GM21447 (cell line): ENCODE data around the gene SPATS2.

Source experiments
- ATAC-seq: cut with Tn5 transposase; IDR thresholded peaks from one replicate; pipeline ENCODE4 v1.9.1; 2021; ENCODE audit not compliant: unreplicated experiment

Gene SPATS2

DNA sequence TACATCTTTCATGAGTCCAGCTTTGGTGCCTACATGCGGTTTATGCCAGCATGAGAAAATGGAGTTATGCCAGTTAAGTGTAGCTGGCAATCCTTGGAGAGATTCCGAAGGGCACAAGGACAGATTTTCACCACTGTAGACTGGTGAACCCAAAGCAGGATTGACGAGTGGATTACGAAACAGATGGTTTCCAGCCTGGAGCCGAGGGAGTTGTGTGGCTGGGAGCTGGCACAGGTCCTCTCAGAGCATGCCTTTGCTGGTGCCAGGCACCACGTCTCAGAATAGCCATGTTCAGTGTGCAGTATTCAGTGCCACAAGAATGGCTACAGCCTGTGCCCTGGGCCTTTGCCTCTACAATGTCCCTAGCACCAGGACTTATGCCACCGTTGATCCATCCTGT, 184.8 kb downstream of the SPATS2 start:
- ATAC-seq: no peak

DNA sequence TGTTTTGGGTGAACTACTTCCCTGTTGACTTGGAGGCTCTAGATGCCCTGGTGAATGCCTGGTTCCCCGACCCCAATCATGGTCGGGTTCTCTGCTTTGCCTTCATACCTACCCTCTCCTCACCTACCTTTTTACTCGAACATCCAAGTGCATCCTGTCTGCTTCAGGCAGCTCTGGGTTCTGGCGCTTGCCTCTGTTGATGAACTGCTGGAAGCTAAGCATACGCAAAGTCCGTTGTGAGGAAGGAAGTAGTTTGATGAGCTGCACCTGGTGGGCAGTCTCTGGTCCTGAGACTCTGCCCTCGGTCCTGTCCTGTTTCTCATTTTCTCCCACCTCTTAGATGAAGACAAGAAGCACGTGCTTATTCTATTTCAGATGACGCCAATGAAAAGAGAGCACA, 185.2 kb downstream of the SPATS2 start:
- ATAC-seq: no peak

DNA sequence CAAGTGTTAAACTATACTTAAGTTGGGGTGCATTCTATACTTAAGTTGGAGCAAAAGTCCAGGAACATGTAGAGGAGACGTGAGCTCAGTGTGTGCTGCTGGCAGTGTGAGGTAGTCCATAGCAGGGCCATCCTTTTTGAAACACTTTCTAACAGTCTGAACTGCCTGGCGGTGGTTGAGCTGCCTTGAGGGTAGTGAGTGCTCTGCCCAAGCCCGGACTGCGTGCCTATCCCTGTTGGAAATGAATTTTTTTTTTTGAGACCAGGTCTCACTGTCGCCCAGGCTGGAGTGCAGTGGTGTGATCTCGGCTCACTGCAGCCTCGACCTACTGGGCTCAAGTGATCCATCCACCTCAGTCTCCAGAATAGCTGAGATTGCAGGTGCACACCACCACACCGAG, 185.6 kb downstream of the SPATS2 start:
- no peak for ATAC-seq

DNA sequence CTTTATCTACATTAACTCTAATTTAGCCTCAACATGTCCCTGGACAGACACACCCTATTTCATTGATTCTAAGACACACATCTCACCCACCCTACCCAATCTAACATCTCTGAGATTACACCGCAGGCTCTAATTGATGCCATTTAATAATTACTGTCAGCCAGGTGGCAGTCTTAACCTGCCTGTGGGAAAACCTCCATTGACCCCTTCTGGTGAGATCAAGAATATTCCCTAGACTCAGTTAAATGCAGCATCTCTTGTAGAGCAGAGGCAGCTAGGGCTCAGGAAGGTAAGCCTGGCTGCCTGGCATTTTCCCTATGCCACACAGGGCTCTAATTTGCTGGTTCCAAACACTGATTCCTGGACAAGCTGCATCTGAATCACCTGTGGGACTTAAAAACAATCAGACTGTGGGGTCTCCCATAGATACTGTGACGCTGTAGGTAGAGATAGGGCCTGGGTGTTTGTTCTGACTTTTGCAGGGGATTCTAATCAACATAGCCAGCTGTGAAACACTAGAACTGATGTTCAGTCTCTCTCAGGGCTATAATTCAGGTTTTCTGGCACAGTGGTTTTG, 186.3 kb downstream of the SPATS2 start:
- ATAC-seq: no peak

DNA sequence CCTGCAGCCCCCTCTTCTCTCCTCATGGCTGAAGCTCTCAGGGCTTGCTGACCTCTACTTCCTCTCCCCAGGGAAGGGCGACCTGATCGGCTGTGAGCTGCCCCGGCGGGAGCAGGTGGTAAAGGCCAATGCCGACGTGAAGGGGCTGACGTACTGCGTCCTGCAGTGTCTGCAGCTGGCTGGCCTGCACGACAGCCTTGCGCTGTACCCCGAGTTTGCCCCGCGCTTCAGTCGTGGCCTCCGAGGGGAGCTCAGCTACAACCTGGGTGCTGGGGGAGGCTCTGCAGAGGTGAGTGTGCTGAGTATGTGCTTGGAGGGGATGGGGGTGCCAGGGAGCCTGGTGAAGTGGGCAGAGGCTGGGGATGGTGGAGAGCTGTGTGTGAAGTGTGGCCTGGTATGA, 187.0 kb downstream of the SPATS2 start:
- no peak for ATAC-seq

DNA sequence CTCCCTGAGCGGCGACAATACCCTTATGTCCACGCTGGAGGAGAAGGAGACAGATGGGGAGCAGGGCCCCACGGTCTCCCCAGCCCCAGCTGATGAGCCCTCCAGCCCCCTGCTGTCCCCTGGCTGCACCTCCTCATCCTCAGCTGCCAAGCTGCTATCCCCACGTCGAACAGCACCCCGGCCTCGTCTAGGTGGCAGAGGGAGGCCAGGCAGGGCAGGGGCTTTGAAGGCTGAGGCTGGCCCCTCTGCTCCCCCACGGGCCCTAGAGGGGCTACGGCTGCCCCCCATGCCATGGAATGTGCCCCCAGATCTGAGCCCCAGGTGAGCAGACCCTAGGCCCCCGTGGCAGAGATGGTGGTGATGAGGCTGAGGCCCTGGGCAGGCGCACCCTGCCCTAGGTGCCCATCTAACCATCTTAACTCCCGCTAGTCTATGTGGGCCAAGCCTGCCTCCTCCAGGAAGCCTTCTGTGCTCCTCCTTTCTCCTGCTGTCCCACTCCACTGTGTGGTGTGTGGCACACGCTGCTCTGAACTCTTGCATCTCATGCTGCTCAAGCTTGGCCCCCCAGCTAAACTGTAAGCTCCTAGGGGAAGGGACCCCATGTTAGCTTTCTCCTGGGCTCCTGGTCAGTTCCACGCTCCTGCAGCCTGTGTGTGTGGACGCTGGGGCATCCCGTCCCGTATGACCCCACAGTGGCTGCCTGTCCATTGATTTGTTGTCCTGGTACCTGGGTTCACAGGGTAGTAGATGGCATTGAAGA, 188.5 kb downstream of the SPATS2 start:
- ATAC-seq: no peak

DNA sequence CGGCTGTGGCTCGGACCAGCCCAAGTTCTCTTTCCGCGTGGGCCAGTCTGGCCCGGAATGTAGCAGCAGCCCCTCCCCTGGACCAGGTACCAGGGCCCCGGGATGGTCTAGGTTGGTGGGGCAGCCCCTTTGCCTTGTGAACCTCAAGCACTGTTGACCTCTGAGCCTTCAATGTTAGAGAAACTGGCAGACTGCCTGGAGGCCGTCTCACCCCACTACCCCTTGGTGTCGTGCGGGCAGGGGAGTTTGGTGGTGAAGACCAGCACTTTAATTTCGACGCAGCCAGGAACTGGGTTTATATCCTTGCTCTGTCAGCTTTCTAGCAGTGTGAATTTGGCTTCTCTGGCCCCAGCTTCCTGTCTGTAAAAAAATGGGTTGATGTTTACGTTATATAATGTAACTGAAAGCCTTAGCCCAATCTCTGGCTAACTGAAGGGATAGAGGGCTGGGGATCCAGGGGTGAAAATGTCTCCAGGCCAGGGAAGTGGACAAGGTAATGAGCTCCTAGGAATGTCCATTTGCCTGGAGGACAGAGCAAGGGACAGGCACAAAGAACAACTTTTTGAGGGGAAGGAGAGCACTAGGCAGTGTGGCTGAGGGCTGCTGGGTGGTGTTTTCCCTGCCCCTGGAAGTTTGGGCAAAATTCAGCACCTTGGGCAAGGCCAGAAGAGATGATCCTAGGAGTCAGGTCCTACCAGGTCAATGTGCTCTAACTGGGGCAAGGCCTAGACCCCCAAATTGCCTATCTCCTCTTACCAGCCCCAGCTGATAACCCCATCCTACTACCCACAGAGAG, 189.3 kb downstream of the SPATS2 start:
- ATAC-seq: no peak

DNA sequence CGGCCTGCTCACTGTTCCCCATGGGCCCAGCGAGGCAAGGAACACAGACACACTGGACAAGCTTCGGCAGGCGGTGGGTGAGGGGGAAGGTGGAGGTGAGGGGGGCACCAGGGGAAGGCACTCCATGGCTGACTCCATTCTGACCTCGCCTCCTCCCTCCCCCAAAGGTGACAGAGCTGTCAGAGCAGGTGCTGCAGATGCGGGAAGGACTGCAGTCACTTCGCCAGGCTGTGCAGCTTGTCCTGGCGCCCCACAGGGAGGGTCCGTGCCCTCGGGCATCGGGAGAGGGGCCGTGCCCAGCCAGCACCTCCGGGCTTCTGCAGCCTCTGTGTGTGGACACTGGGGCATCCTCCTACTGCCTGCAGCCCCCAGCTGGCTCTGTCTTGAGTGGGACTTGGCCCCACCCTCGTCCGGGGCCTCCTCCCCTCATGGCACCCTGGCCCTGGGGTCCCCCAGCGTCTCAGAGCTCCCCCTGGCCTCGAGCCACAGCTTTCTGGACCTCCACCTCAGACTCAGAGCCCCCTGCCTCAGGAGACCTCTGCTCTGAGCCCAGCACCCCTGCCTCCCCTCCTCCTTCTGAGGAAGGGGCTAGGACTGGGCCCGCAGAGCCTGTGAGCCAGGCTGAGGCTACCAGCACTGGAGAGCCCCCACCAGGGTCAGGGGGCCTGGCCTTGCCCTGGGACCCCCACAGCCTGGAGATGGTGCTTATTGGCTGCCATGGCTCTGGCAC, 190.1 kb downstream of the SPATS2 start:
- no peak for ATAC-seq

DNA sequence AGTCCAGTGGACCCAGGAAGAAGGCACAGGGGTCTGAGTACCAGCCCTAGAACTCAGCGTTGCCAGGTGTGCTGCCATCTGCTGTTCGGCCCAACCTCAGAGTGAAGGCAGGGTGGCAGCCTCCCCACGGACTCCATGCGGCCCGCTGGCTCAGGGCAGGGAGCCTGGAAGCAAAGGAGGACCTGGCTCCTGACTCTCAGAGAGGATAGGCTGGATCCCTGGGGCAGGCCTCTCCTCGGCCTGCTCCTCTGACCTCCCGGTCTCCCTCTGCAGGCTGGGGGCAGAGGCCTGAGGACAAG, 190.6 kb downstream of the SPATS2 start:
- ATAC-seq: no peak

DNA sequence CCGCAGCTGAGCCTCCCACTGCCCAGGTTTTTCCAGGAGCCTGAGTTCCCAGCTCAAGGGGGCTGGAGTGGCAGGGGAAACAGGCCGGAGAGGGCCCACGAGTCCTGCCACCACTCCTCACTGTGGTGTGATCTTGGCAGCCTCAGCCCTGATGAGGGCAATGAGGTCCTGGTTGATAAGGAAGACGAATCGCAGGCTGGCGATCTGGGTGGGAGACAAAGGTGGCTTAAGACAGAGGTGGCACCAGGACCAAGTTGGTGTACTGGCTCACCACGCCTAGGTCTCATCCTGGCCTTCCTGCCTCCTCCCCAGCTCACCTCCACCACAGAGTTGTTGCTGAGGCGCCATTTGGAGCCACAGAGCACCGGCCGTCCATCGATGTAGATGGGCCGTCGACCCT, 191.3 kb downstream of the SPATS2 start:
- ATAC-seq: no peak

DNA sequence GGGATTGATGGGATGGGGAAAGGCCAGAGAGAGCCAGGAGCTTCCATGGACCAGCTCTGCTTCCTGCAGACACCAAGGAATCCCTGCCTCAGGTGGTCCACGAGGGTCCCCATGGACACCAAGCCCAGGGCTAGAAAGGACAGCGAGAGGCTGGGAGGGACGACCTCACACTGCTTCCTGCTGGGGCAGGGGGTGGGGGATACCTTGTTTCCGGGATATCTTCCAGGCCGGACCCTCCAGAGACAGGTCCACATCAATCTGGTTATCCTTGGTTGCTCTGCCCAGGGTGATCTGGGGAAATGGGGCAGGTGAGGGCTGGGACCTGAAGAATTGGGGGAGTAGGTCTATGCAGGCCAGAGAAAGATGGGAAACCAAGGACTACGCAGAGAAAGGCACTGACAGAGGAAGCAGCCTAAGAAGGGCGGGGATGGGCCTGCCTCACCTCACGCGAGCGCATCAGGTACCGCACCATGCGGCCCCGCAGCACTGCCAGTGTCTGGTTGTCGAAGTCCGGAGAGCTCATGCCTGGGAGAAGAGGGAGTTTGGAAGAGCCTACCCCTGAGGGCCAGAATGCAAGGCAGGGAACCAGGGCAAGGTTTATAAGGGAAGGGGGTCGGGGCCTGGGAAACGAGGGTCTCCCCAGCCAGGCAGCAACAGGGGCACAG, 191.9 kb downstream of the SPATS2 start:
- no peak for ATAC-seq

DNA sequence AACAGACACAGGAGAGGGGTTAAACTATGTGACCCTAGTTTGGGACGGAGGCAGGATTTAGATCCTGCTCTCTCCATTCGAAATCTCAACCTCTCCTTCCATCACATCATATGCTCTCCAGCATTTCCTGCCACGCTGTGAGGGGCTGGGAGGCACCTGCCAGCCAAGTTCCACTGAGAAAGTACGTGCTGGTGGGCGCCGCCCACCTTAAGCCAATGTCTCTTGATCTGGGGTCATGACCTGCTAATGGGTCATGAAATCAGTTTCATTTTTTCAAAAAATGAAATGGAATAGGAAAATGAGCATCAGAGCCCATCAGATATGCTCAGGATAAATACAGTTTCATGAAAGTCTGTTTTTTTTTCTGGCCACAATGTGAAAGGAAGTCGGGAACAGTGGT, 193.4 kb downstream of the SPATS2 start:
- no peak for ATAC-seq

DNA sequence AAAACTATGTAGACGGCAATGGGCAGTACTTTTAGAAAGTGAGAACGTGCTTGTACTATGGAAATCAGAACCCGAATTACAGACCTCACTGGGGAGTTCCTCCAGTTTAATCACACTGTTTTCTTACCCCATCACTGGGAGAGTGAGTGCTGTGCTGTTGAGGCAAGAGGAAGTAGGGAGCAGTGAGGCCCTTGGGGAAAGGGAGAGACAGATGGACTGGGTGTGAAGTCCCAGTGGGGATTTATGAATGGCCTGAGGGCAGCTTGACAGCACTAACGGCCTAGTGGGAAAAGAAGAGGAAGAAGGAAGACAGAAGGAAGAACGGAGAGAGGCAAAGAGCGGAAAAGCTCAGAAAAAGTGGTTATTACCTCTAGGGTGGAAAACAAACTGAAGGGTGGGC, 195.0 kb downstream of the SPATS2 start:
- no peak for ATAC-seq

DNA sequence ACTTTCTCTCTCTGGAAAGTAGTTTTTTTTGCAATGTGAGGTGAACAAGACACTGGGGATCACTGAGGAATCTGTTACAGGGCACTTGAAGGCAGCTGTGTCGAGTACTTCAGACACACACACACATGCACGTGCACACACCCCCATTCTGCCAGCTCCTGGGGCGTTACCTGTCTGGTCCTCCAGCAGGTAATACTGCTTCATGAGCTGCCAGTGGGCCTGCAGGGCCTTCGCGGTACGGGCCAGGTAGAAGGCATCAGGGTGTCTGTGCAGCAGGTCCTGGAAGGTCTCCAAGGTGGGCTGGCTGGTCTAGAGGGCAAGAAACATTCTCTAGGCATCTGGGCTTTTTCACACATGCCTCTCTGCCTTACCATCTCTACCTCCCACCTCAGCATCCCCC, 195.6 kb downstream of the SPATS2 start:
- no peak for ATAC-seq

DNA sequence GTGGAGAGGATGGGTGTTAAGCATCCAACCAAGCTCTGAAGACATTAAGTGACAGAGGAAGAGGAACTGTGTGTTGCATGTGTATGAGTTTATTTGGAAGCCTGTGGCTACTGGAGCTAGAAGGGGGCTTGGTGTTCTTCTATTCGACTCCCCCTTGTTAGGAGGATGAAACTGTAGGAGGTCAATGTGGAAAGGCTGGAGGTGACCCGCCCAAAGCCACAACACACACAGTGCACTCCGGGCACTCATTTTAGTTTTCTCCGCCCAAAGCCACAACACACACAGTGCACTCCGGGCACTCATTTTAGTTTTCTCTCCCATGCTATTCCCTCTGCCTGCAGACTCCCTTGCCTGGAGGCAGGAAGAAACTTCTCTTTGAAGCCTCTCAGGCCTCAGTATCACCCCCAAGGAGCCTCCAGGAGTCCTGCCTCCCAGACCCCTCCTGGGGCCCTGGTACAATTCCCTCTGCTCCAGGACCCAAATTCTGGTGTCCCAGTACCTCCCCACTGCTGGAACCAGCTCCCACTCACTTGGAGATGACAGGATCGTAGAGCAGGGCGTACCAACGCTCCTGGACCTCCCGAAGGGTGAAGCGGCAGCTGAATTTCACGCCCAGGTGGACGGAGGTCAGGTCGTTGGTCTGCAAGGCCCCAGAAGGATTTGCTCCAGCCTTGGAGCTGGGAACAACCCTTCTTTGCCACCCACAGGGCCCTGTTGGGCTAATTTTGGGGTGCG, 196.9 kb downstream of the SPATS2 start:
- no peak for ATAC-seq

DNA sequence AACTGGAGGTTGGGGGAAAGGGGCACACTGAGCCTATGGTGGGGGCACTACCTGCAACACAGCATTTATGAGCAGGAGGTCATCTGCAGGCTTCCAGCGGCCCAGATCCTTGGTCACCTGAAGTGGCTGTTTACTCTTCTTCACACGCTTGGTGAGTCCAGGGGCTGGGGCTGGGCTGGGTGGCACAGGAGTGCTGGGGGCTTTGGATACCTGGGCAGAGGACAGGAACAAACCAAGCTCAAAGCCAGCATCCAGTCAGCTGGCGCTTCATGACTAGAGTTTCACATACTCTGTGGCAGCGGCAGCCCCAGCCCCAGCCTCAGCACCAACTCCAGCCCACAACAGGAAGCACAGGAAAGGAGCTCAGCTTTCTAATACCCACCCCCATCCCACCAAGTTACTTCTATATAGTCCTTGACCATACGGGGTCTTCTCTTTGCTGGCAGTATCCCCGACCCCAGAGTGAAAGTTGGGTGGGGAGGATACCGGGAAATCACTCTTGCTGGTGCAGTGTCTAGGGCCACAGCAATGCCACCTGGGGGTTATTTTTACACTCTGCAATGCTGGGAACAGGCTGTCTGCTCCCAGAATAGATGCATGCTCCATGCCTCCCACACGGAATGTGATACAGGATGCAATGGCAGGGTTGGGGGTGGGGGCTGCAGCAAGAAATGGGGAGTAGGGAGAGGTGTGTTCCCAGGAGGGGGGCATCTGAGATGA, 197.6 kb downstream of the SPATS2 start:
- no peak for ATAC-seq

DNA sequence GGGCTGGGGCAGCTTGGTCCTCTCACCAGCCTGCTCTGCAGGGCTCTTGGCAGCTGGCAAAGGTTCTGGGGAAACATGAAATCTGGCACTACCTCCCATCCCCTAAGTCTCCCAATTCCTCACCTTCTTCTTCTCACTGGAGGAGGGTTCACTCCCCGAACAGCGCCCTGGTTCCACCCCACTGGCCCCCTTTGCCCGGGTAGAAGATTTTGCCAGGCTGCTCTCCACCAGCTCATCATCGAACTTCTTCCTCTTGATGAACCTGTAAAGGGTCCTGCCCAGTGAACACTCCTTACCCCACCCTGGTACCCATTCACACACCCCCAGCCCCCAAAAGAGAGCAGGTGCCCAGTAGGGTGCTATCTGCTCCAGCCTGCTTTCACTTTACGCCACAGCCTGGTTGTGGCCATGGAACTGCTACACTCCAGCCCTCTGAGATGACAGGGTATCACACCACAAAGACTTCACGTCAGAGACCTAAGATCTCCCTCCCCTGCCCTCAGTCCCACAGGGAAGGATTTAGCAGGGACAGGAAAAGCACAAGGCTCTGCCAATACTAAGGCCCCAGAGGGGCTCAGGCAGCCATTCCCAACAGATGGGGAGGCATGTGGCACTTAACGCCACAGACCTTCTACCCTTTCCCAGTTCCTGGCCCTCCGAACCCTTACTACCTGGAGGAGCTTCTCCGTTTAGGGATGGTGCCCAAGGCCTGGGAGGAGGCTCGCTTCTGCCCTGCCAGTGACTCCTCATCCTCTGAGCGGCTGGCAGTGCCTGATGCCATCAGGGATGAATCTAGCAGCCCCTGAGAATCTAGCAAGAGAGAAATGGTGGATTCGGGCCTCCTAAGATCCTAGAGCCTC, 198.4 kb downstream of the SPATS2 start:
- ATAC-seq: no peak

DNA sequence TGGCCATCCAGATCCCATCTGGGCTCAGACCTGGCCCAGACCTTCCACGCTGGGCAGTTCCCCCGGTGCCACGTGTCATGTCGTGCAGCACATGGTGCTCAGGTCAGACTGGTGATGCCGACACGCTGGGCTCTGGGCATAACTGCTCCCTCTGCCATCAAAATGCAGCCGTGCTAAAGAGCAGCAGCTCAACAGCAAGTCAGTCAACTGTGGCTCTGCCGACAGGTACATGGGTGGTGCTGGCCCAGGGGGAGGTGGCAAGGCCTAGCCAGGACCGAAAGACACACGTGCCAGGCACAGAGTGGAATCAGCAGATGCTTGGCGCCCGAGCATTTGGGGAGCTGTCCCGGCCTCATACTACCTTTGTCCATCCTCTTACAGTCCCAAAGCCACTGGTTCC, 199.1 kb downstream of the SPATS2 start:
- no peak for ATAC-seq

DNA sequence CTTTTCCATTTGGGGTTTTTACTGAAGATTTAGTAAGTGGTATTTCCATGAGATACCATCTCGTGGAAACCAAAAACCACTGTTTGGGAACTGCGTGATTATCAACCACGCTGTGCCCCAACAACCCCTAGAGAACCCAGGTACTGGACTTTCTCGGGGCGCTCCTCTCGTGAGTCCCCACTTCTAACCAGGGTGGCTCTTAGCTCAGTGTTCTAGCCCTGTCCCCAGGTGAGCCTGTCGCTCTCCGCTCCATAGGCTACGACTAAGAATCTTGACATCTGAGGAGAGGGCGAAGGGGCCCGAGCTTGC, 200.0 kb downstream of the SPATS2 start:
- peak; percentile 7 for ATAC-seq
